H1 (cell line): ENCODE results near the gene MACROH2A1. TPM values are rescaled to one million over a fixed set of nuclear protein-coding genes. Genes with fewer than 3 reads are reported as not detected.

Experiments used
- CTCF ChIA-PET: fragments of 300-600 bp; sonication (Branson Sonifier 250); formaldehyde crosslinking; loops from one replicate; lab custom pipeline; 2021; ENCODE audit not compliant: partially characterized antibody; lab: Charles Lee
- POLR2A ChIA-PET: fragments of 300-600 bp; sonication (Branson Sonifier 250); formaldehyde crosslinking; loops from one replicate; lab custom pipeline; 2021; ENCODE audit warnings: inconsistent platforms; ENCODE audit not compliant: partially characterized antibody; lab: Charles Lee
- DNase-seq, 2 experiments: peaks; one replicate each; pipeline versions ENCODE4 v3.0.0 to v3.0.0-alpha.2; 2010 to 2022; ENCODE audit warnings: low spot score in 2 of 2, low read depth in 1 of 2, mixed read lengths in 1 of 2
- FAIRE-seq: peaks from 2 replicates; lab custom pipeline; 2011; peaks lifted over from hg19 to GRCh38; lab: Jason Lieb, UNC
- H2AFZ ChIP-seq: 2 replicates; pipeline ENCODE4 v1.8.1; 2012; ENCODE audit warnings: low read length, inconsistent platforms
- H2AK5ac ChIP-seq: 2 replicates; pipeline ENCODE4 v1.6.1; 2013; ENCODE audit warnings: low read depth, low read length
- H2BK120ac ChIP-seq: replicated peaks from 2 replicates; pipeline ENCODE3; 2013; ENCODE audit warnings: low read depth, low read length, inconsistent platforms
- H2BK12ac ChIP-seq: 2 replicates; pipeline ENCODE4 v1.6.1; 2013; ENCODE audit warnings: low read depth, low read length
- H2BK15ac ChIP-seq: 2 replicates; pipeline ENCODE4 v1.6.1; 2013; ENCODE audit warnings: low read length
- H2BK20ac ChIP-seq: 2 replicates; pipeline ENCODE4 v1.6.1; 2013; ENCODE audit warnings: low read length
- H2BK5ac ChIP-seq: 2 replicates; pipeline ENCODE4 v1.6.1; 2013; ENCODE audit warnings: low read depth, low read length
- H3K14ac ChIP-seq: 2 replicates; pipeline ENCODE4 v1.6.1; 2013; ENCODE audit warnings: inconsistent platforms; ENCODE audit not compliant: insufficient read length
- H3K18ac ChIP-seq: 2 replicates; pipeline ENCODE4 v1.6.1; 2013; ENCODE audit warnings: low read length; ENCODE audit errors: extremely low read depth
- H3K23ac ChIP-seq: 2 replicates; pipeline ENCODE4 v1.6.1; 2013; ENCODE audit warnings: inconsistent platforms; ENCODE audit not compliant: insufficient read length
- H3K23me2 ChIP-seq: 2 replicates; pipeline ENCODE4 v1.6.1; 2013; ENCODE audit warnings: low read depth, low read length
- H3K27ac ChIP-seq: 2 replicates; pipeline ENCODE4 v1.6.1; 2011; ENCODE audit warnings: low read depth, low read length, inconsistent platforms
- H3K27me3 ChIP-seq, 4 experiments: replicated peaks in 1 of 4; 1 replicate in 1 of 4; 2 replicates in 3 of 4; pipeline versions ENCODE4 v1.6.1 to v1.8.1; 2011 to 2013; ENCODE audit warnings: low read length in 3 of 4, mild to moderate bottlenecking in 3 of 4, inconsistent platforms in 2 of 4, mixed read lengths in 2 of 4, moderate library complexity in 1 of 4; ENCODE audit not compliant: control insufficient read depth in 3 of 4, insufficient read depth in 3 of 4; ENCODE audit errors: extremely low read depth in 1 of 4
- H3K36me3 ChIP-seq, 4 experiments: 2 replicates each; pipeline versions ENCODE4 v1.6.1 to v1.8.1; 2011 to 2013; ENCODE audit warnings: mild to moderate bottlenecking in 4 of 4, low read length in 3 of 4, moderate library complexity in 2 of 4, control low read depth in 1 of 4, inconsistent platforms in 1 of 4; ENCODE audit not compliant: insufficient read depth in 4 of 4, control insufficient read depth in 2 of 4
- H3K4ac ChIP-seq: replicated peaks from 2 replicates; pipeline ENCODE3; 2013; ENCODE audit warnings: low read length, low read depth, mixed read lengths, inconsistent platforms; ENCODE audit not compliant: insufficient read length
- H3K4me1 ChIP-seq, 4 experiments: replicated peaks in 1 of 4; 1 replicate in 1 of 4; 2 replicates in 3 of 4; pipeline versions ENCODE4 v1.6.1 to v1.8.1; 2011 to 2013; ENCODE audit warnings: low read length in 3 of 4, inconsistent platforms in 2 of 4, mixed read lengths in 1 of 4; ENCODE audit not compliant: insufficient read depth in 4 of 4, control insufficient read depth in 3 of 4
- H3K4me2 ChIP-seq, 2 experiments: 2 replicates each; pipeline versions ENCODE4 v1.6.1 to v1.8.1; 2011 to 2013; ENCODE audit warnings: low read depth in 2 of 2, low read length in 2 of 2, control low read depth in 1 of 2, inconsistent platforms in 1 of 2, mild to moderate bottlenecking in 1 of 2; ENCODE audit not compliant: insufficient read depth in 1 of 2
- H3K4me3 ChIP-seq, 4 experiments: fragments of 200-600, 300-600 bp in 1 of 4; sonication (generic), shearing (Covaris generic), sonication (Bioruptor Twin) in 1 of 4; 2 replicates each; pipeline versions ENCODE4 v1.5.1 to v1.8.1; 2011 to 2016; ENCODE audit warnings: low read length in 4 of 4, low read depth in 3 of 4, control low read depth in 2 of 4, inconsistent platforms in 2 of 4, mild to moderate bottlenecking in 2 of 4, mixed read lengths in 1 of 4, moderate library complexity in 1 of 4; ENCODE audit not compliant: insufficient read depth in 2 of 4; ENCODE audit errors: extremely low read depth in 1 of 4
- H3K56ac ChIP-seq: replicated peaks from 2 replicates; pipeline ENCODE3; 2013; ENCODE audit warnings: low read depth, mild to moderate bottlenecking, mixed read lengths, low read length, inconsistent platforms; ENCODE audit not compliant: insufficient read length
- H3K79me1 ChIP-seq: 2 replicates; pipeline ENCODE4 v1.6.1; 2013; ENCODE audit warnings: low read depth, low read length, control low read depth
- H3K79me2 ChIP-seq, 2 experiments: 2 replicates each; pipeline versions ENCODE4 v1.6.1 to v1.8.1; 2012 to 2013; ENCODE audit warnings: low read length in 2 of 2, mild to moderate bottlenecking in 2 of 2, inconsistent platforms in 1 of 2; ENCODE audit not compliant: insufficient read depth in 2 of 2, control insufficient read depth in 1 of 2
- H3K9ac ChIP-seq, 4 experiments: replicated peaks in 1 of 4; 1 replicate in 1 of 4; 2 replicates in 3 of 4; pipeline versions ENCODE4 v1.6.1 to v1.8.1; 2011 to 2013; ENCODE audit warnings: low read depth in 3 of 4, low read length in 3 of 4, control low read depth in 2 of 4, mild to moderate bottlenecking in 2 of 4, moderate library complexity in 2 of 4, inconsistent platforms in 1 of 4; ENCODE audit errors: extremely low read depth in 1 of 4
- H3K9me3 ChIP-seq, 2 experiments: 2 replicates each; pipeline versions ENCODE4 v1.6.1 to v1.8.1; 2012 to 2013; ENCODE audit warnings: mild to moderate bottlenecking in 2 of 2, moderate library complexity in 2 of 2, control low read depth in 1 of 2, inconsistent platforms in 1 of 2, low read depth in 1 of 2, low read length in 1 of 2, mixed read lengths in 1 of 2; ENCODE audit not compliant: insufficient read depth in 2 of 2
- H4K20me1 ChIP-seq, 2 experiments: replicated peaks in 1 of 2; 2 replicates each; pipeline versions ENCODE3 to v1.8.1; 2011 to 2013; ENCODE audit warnings: inconsistent platforms in 2 of 2, low read length in 2 of 2, mild to moderate bottlenecking in 1 of 2; ENCODE audit not compliant: insufficient read depth in 2 of 2, control insufficient read depth in 1 of 2
- H4K5ac ChIP-seq: 2 replicates; pipeline ENCODE4 v1.6.1; 2013; ENCODE audit warnings: low read length, low read depth, mixed read lengths, inconsistent platforms; ENCODE audit not compliant: insufficient read length
- H4K8ac ChIP-seq: 2 replicates; pipeline ENCODE4 v1.8.0; 2013; ENCODE audit warnings: mild to moderate bottlenecking, moderate library complexity, low read length, inconsistent platforms; ENCODE audit not compliant: insufficient read depth; ENCODE audit errors: extremely low read depth
- H4K91ac ChIP-seq: replicated peaks from 2 replicates; pipeline ENCODE3; 2013; ENCODE audit warnings: low read length, mixed read lengths, inconsistent platforms; ENCODE audit not compliant: insufficient read length
- BCL11A ChIP-seq, 2 experiments: IDR thresholded peaks; one replicate each; pipeline ENCODE4 v1.6.1; 2011; ENCODE audit warnings: low read depth in 2 of 2, low read length in 2 of 2, mild to moderate bottlenecking in 2 of 2
- CBX5 ChIP-seq: fragments of 300-800, 300-1000 bp; sonication (generic); IDR thresholded peaks from 2 replicates; pipeline ENCODE4 v1.7.1; 2016; ENCODE audit warnings: antibody characterized with exemption, low read length, low read depth
- FOSL1 ChIP-seq: IDR thresholded peaks from 2 replicates; pipeline ENCODE4 v1.6.1; 2011; ENCODE audit warnings: mild to moderate bottlenecking, low read depth, low read length, moderate library complexity; ENCODE audit not compliant: insufficient read depth
- NRF1 ChIP-seq: IDR thresholded peaks from 2 replicates; pipeline ENCODE4 v1.6.1; 2011; ENCODE audit warnings: mild to moderate bottlenecking, low read depth, low read length, improper control_type of control experiment
- PHF8 ChIP-seq: fragments of 200-600 bp; sonication (generic); conservative IDR thresholded peaks from 2 replicates; pipeline ENCODE4 v1.7.1; 2012; ENCODE audit warnings: low read depth, mild to moderate bottlenecking, inconsistent platforms, low read length, moderate library complexity
- SIRT6 ChIP-seq: IDR thresholded peaks from one replicate; pipeline ENCODE4 v1.7.1; 2012; ENCODE audit warnings: low read length, inconsistent platforms
- SIX5 ChIP-seq: IDR thresholded peaks from 2 replicates; pipeline ENCODE4 v1.6.1; 2011; ENCODE audit warnings: mild to moderate bottlenecking, low read depth, low read length
- SP2 ChIP-seq: IDR thresholded peaks from 2 replicates; pipeline ENCODE4 v1.6.1; 2012; ENCODE audit warnings: mild to moderate bottlenecking, low read length, inconsistent platforms
- SRF ChIP-seq: IDR thresholded peaks from 2 replicates; pipeline ENCODE4 v1.6.1; 2011; ENCODE audit warnings: mild to moderate bottlenecking, low read depth, low read length, moderate library complexity
- TAF1 ChIP-seq: IDR thresholded peaks from 2 replicates; pipeline ENCODE4 v1.6.1; 2011; ENCODE audit warnings: mild to moderate bottlenecking, low read depth, low read length
- TBP ChIP-seq: IDR thresholded peaks from 2 replicates; pipeline ENCODE4 v1.6.1; 2011; ENCODE audit warnings: low read depth, low read length, improper control_type of control experiment
- ZNF274 ChIP-seq: IDR thresholded peaks from 2 replicates; pipeline ENCODE4 v1.7.0; 2012; ENCODE audit warnings: low read length, borderline replicate concordance; ENCODE audit errors: extremely low read depth
- WGBS, 2 experiments: shearing (Covaris generic) in 1 of 2; methylation state at CpG; one replicate each; pipeline versions ENCODE4 v1.1.6 to v1.1.7; 2013 to 2015; ENCODE audit warnings: low lambda C conversion rate in 2 of 2, mixed read lengths in 2 of 2, inconsistent platforms in 1 of 2, low coverage in 1 of 2, missing lambda C conversion rate in 1 of 2; ENCODE audit not compliant: insufficient replicate concordance in 2 of 2, insufficient coverage in 1 of 2, insufficient read length in 1 of 2; ENCODE audit errors: extremely low coverage in 1 of 2, missing lambda C conversion rate in 1 of 2; 5-methylcytosine and 5-hydroxymethylcytosine counted together
- polyA plus RNA-seq, 7 experiments: library from polyadenylated mRNA; depleted of rRNA in 3 of 7; stranded (reverse) in 5 of 7; unstranded in 2 of 7; fragments of >200 nt in 5 of 7; fragments of 200-250 nt in 2 of 7; gene quantifications; 1 replicate in 5 of 7; 2 replicates in 1 of 7; 4 replicates in 1 of 7; pipeline versions ENCODE4 v1.2.1 to v1.2.3, GENCODE V29; 2011 to 2013; ENCODE audit warnings: missing spikeins in 2 of 7, mixed read lengths in 2 of 7
- total RNA-seq: library from RNA; stranded (reverse); fragmentation: NEBNext Ultra II Directional; extraction: Animal tissue kit (Norgen Biotek cat#: 25700); gene quantifications from 2 replicates; pipeline ENCODE4 v1.2.1, GENCODE V29; 2021
- TF ChIP-seq, protein P1 (sequence below): IDR thresholded peaks from 2 replicates; pipeline ENCODE4 v1.6.1; 2011; ENCODE audit warnings: low read length, improper control_type of control experiment

MACROH2A1 gene
- total and polyA plus RNA-seq, 2 of the 8 experiments (the other 6 are each of a cell fraction or from before 2014, with no cell fraction given): 60.0 to 92.3 TPM

DNA sequence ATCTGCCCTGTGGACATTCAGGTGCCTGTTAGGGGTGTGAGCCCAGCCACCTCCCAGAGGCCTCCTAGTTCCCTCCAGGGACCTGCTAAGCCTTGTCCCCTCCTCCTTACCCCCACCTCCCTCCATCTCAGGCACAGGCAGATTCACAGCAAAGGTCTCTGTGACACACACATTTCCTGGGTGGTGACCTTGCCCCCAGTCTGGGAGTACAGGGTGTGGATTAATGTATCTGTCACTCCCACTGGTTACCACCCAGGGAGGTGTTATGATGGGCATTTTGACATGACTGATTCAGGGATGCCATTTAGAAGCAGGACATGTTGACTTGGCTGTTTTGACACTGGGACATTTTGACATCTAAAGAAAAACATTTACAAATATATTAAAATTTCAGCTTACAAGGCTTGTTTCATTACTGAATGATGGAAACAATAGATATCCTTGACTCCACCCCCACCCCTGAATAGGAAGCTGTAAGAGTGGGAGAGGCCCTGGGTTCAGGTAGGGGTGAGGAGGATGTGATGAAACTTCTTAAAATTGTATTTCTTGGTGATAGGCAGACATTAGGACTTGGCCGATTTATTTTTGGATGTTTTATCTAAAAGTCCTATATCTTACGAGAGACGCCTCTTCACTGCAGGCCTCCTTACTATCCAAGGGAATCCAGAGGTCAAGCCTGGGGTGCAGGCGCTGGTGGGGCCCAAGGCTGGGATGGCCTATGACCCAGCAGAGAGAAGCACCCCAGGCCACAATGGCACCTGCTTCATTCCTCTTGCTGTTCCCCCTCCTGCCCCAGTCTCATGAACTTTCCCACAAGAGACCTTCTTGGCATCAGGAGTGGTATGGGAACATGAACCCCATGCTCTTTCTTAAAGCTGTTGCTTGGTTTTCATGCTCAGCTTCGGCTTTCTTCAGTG is 101.9 kb downstream of the MACROH2A1 start:
- H3K23ac ChIP-seq: no peak overlapping the region
- TF ChIP-seq FOSL1 (no peak), SP2 (no peak), ZNF274 (no peak), TBP (no peak), PHF8 (no peak), SIRT6 (no peak), BCL11A (IDR thresholded peaks at IDR 0.05; ENCODE audit: low read depth in 2 of 2, low read length in 2 of 2) (no peak), SIX5 (no peak), NRF1 (no peak), CBX5 (no peak), TAF1 (no peak), SRF (no peak)
- TF ChIP-seq, protein P1, sequence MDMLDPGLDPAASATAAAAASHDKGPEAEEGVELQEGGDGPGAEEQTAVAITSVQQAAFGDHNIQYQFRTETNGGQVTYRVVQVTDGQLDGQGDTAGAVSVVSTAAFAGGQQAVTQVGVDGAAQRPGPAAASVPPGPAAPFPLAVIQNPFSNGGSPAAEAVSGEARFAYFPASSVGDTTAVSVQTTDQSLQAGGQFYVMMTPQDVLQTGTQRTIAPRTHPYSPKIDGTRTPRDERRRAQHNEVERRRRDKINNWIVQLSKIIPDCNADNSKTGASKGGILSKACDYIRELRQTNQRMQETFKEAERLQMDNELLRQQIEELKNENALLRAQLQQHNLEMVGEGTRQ: no peak

More for the DNA sequence above, 101.9 kb downstream of the MACROH2A1 start:
- ChIA-PET POLR2A (no interaction called here), CTCF (no interaction called here)
- H3K79me2 ChIP-seq: no peaks in the 10 kb centered on the region
- no peak overlapping the region for H3K4me3 ChIP-seq
- no peak overlapping the region for H2BK20ac ChIP-seq
- H4K8ac ChIP-seq: no peak overlapping the region
- H3K9me3 ChIP-seq: no peaks in the 10 kb centered on the region
- H3K79me1 ChIP-seq: no peaks in the 10 kb centered on the region
- no peak overlapping the region for H4K5ac ChIP-seq
- H2BK5ac ChIP-seq: no peak overlapping the region
- no peak overlapping the region for H3K27ac ChIP-seq
- H2BK12ac ChIP-seq: no peak overlapping the region
- DNase-seq (no peak), FAIRE-seq (no peak)
- H3K27me3 ChIP-seq: no peaks in the 10 kb centered on the region
- no peaks in the 10 kb centered on the region for H3K4me1 ChIP-seq
- no peak overlapping the region for H3K56ac ChIP-seq
- H3K4me2 ChIP-seq: no peak overlapping the region
- H3K9ac ChIP-seq: no peak overlapping the region
- no peak overlapping the region for H2BK15ac ChIP-seq
- no peak overlapping the region for H3K14ac ChIP-seq
- no peak overlapping the region for H3K18ac ChIP-seq
- no peak overlapping the region for H2AK5ac ChIP-seq
- no peaks in the 10 kb centered on the region for H3K36me3 ChIP-seq
- no peak overlapping the region for H4K91ac ChIP-seq
- no peak overlapping the region for H3K4ac ChIP-seq
- WGBS, 2 experiments: 95% methylated on average over 5 of the region's 5 CpGs; no CpG with 5 or more reads in 1 of the 2 experiments
- H4K20me1 ChIP-seq: no peaks in the 10 kb centered on the region
- H2AFZ ChIP-seq: no peak overlapping the region
- H2BK120ac ChIP-seq: no peak overlapping the region
- H3K23me2 ChIP-seq: no peaks in the 10 kb centered on the region
